Liver (tissue), 9 donors: ENCODE measurements around the gene PNMA8C. TPM values are rescaled to one million over a fixed set of nuclear protein-coding genes. Genes with fewer than 3 reads are reported as not detected.

Experiments used
- DNase-seq: peaks from one replicate; pipeline ENCODE4 v3.0.0-alpha.2; 2017; ENCODE audit warnings: low spot score
- H3K27ac ChIP-seq, 2 donors: one replicate each; pipeline ENCODE4 v1.7.0; 2013; ENCODE audit warnings: inconsistent platforms in 2 of 2, low read length in 2 of 2, control low read depth in 1 of 2, low read depth in 1 of 2, mild to moderate bottlenecking in 1 of 2
- H3K27me3 ChIP-seq, 4 donors: one replicate each; pipeline versions ENCODE4 v1.6.1 to v1.7.0; 2013; ENCODE audit warnings: low read length in 3 of 4, inconsistent platforms in 1 of 4, mild to moderate bottlenecking in 1 of 4, moderate library complexity in 1 of 4; ENCODE audit not compliant: control insufficient read depth in 4 of 4, insufficient read depth in 4 of 4
- H3K36me3 ChIP-seq, 4 donors: one replicate each; pipeline versions ENCODE4 v1.6.1 to v1.7.0; 2013; ENCODE audit warnings: low read length in 3 of 4, mild to moderate bottlenecking in 3 of 4, low read depth in 1 of 4, moderate library complexity in 1 of 4; ENCODE audit not compliant: control insufficient read depth in 4 of 4, insufficient read depth in 3 of 4
- H3K4me1 ChIP-seq, 4 donors: one replicate each; pipeline versions ENCODE4 v1.6.1 to v1.7.0; 2013; ENCODE audit warnings: low read length in 3 of 4, mild to moderate bottlenecking in 3 of 4, moderate library complexity in 1 of 4; ENCODE audit not compliant: control insufficient read depth in 4 of 4, insufficient read depth in 4 of 4
- H3K4me3 ChIP-seq, 3 donors: one replicate each; pipeline versions ENCODE4 v1.6.1 to v1.7.0; 2013; ENCODE audit warnings: low read length in 3 of 3, control low read depth in 1 of 3, low read depth in 1 of 3, mild to moderate bottlenecking in 1 of 3
- H3K9ac ChIP-seq, 2 donors: one replicate each; pipeline ENCODE4 v1.7.0; 2013; ENCODE audit warnings: low read length in 2 of 2, mild to moderate bottlenecking in 2 of 2, moderate library complexity in 2 of 2, control low read depth in 1 of 2, low read depth in 1 of 2
- H3K9me3 ChIP-seq, 4 donors: one replicate each; pipeline versions ENCODE4 v1.6.1 to v1.7.0; 2013; ENCODE audit warnings: low read length in 3 of 4; ENCODE audit not compliant: control insufficient read depth in 4 of 4
- CTCF ChIP-seq: fragments of 150-350 bp; IDR thresholded peaks from 2 replicates; pipeline ENCODE4 v1.5.1; 2017; ENCODE audit warnings: improper control_type of control experiment, low read depth, low read length; ENCODE audit not compliant: missing input control
- EGR1 ChIP-seq, 2 donors: IDR thresholded peaks; 2 replicates each; pipeline ENCODE4 v1.6.1; 2016 to 2018; ENCODE audit warnings: antibody characterized with exemption in 2 of 2, low read depth in 2 of 2
- FOXA1 ChIP-seq: IDR thresholded peaks from 2 replicates; pipeline ENCODE4 v1.6.1; 2016; ENCODE audit warnings: antibody characterized with exemption
- FOXA2 ChIP-seq: IDR thresholded peaks from 2 replicates; pipeline ENCODE4 v1.6.1; 2016; ENCODE audit warnings: antibody characterized with exemption
- GABPA ChIP-seq, 2 donors: IDR thresholded peaks in 1 of 2; conservative IDR thresholded peaks in 1 of 2; 2 replicates each; pipeline ENCODE4 v1.6.1; 2016; ENCODE audit warnings: antibody characterized with exemption in 2 of 2, mild to moderate bottlenecking in 1 of 2, moderate library complexity in 1 of 2
- HNF4G ChIP-seq: IDR thresholded peaks from 2 replicates; pipeline ENCODE4 v1.6.1; 2016; ENCODE audit warnings: antibody characterized with exemption
- MAX ChIP-seq: IDR thresholded peaks from 2 replicates; pipeline ENCODE4 v1.6.1; 2016; ENCODE audit warnings: antibody characterized with exemption
- NR2F2 ChIP-seq: IDR thresholded peaks from 2 replicates; pipeline ENCODE4 v1.6.1; 2016; ENCODE audit warnings: antibody characterized with exemption
- RAD21 ChIP-seq, 2 donors: IDR thresholded peaks; 2 replicates each; pipeline ENCODE4 v1.6.1; 2016; ENCODE audit warnings: antibody characterized with exemption in 2 of 2, mild to moderate bottlenecking in 2 of 2
- REST ChIP-seq: IDR thresholded peaks from 2 replicates; pipeline ENCODE4 v1.6.1; 2016; ENCODE audit warnings: antibody characterized with exemption, mild to moderate bottlenecking
- RXRA ChIP-seq, 2 donors: IDR thresholded peaks; 2 replicates each; pipeline ENCODE4 v1.6.1; 2017 to 2018; ENCODE audit warnings: antibody characterized with exemption in 2 of 2, mild to moderate bottlenecking in 1 of 2
- SP1 ChIP-seq: IDR thresholded peaks from 2 replicates; pipeline ENCODE4 v1.6.1; 2018; ENCODE audit warnings: antibody characterized with exemption, mild to moderate bottlenecking
- YY1 ChIP-seq: IDR thresholded peaks from 2 replicates; pipeline ENCODE4 v1.6.1; 2016; ENCODE audit warnings: antibody characterized with exemption, mild to moderate bottlenecking
- whole genome bisulfite sequencing: extraction: QIAGEN DNeasy Blood & Tissue Kit; methylation state at CpG from one replicate; pipeline ENCODE4 v1.1.7; 2013; 5-methylcytosine and 5-hydroxymethylcytosine counted together
- polyA plus RNA-seq, 2 donors: library from polyadenylated mRNA; stranded (reverse) in 1 of 2; unstranded in 1 of 2; fragments of 200-250 nt in 1 of 2; fragments of >200 nt in 1 of 2; fragmentation: Nextera tagmentation in 1 of 2; extraction: Ambion mirVana in 1 of 2; gene quantifications; one replicate each; pipeline versions ENCODE4 v1.2.1 to v1.2.3, GENCODE V29; 2013 to 2015
- total RNA-seq, 2 donors: library from RNA; depleted of rRNA; stranded (reverse); fragments of >200 nt; gene quantifications; one replicate each; pipeline ENCODE4 v1.2.3, GENCODE V29; 2014
- TF ChIP-seq, protein P1 (sequence below): IDR thresholded peaks from 2 replicates; pipeline ENCODE4 v1.6.1; 2016; ENCODE audit warnings: antibody characterized with exemption
- TF ChIP-seq, protein P2 (sequence below): IDR thresholded peaks from 2 replicates; pipeline ENCODE4 v1.6.1; 2016; ENCODE audit warnings: antibody characterized with exemption
- donor health status: healthy.
- donor health status: healthy.
- donor health status: healthy.
- donor health status: healthy.
- donor health status: healthy.

PNMA8C gene
- total and polyA plus RNA-seq, 4 donors, result under 0.01 TPM; not detected in 3

GRCh38 chr19:46409191-46409590, 19.5 kb downstream of the PNMA8C start:
- no peak for DNase-seq
- TF ChIP-seq HNF4G (no peak), RXRA (IDR thresholded peaks at IDR 0.05) (no peak), CTCF (no peak), FOXA1 (no peak), NR2F2 (no peak)
- WGBS, result 88% methylated on average over 3 of the region's 3 CpGs
- Histone ChIP-seq H3K27ac (no peak overlapping the region), H3K9ac (no peak overlapping the region), H3K9me3 (no peaks in the 10 kb centered on the region), H3K4me3 (no peak overlapping the region), H3K36me3 (no peaks in the 10 kb centered on the region), H3K27me3 (peaks cover 0 to 6% (median 2%) of the 10 kb centered on the region in 4 donors), H3K4me1 (peaks cover 0 to 17% (median 4%) of the 10 kb centered on the region in 4 donors)

DNA sequence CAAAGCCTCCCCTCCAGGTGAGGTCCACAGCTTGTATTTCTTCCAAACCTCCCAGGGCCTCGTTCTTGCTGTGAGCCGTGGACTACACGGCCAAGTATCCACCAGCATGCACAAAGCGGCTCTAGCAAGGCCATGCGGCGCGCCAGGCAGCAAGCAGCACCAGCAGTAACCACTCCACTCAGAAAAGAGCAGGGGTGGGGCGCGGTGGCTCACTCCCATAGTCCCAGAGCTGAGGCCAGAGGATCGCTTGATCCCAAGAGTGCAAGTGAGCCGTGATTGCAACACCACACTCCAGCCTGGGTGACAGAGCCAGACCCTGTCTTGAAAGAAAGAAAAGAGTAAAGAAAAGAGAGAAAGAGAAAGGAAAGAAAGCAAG, 20.1 kb downstream of the PNMA8C start:
- Histone ChIP-seq H3K9ac (no peak overlapping the region), H3K27ac (no peak overlapping the region), H3K4me3 (no peak overlapping the region), H3K36me3 (no peaks in the 10 kb centered on the region), H3K9me3 (no peaks in the 10 kb centered on the region), H3K4me1 (peaks cover 2 to 21% (median 7%) of the 10 kb centered on the region in 4 donors), H3K27me3 (peaks cover 0 to 6% (median 2%) of the 10 kb centered on the region in 4 donors)
- 15% methylated on average over 11 of the region's 11 CpGs for WGBS
- DNase-seq, result no peak
- TF ChIP-seq GABPA (IDR thresholded peaks at IDR 0.05 in 1 of 2, conservative IDR thresholded peaks at IDR 0.05 in 1 of 2), result no peak

DNA sequence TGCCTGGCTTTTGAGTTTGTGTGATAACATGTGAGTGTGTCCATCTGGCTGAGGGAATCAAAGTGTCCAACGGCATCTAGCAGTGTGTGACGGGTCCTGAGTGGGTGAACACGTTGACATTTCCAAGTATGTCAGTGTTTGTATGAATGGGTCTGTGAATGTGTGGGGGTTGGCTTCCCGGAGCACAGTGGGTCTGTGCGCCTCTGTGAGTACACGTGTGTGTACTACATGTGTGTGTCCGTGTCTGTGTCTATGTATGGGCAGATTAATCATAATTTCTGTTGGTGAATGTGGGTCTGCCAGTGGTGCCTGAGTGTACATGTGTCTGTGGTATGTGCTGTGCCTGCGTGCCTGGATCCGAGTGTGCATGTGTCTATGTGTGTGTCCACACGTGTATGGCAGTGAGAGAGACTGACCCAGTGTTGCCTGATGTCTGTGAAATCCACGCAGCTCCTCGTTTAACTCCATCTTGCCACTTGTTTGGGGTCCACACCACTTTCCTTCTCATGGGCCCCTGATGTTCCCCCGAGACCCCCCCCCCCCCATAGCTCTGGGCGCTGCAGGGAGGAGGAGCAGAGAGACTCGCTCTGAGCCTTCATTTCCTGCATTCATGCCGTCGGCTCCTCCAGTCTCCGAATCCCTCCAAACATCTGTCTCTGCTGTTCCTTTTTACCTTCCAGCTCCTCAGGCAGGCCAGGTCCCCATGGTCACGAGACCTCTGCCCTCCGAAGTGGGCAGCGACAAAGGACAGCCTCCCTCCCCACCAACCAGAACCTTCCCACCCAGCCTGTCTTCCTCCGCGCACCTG, 20.7 kb downstream of the PNMA8C start:
- Histone ChIP-seq H3K27me3 (peaks cover 0 to 6% (median 2%) of the 10 kb centered on the region in 4 donors), H3K27ac (no peak overlapping the region), H3K36me3 (no peaks in the 10 kb centered on the region), H3K9me3 (no peaks in the 10 kb centered on the region), H3K9ac (no peak overlapping the region), H3K4me1 (peaks cover 2 to 19% (median 8%) of the 10 kb centered on the region in 4 donors), H3K4me3 (no peak overlapping the region)
- WGBS, result 31% methylated on average over 23 of the region's 23 CpGs
- no peak for DNase-seq
- TF ChIP-seq RAD21 (IDR thresholded peaks at IDR 0.05), result no peak
- TF ChIP-seq MAX, result no peak
- TF ChIP-seq FOXA1, result no peak
- no peak for TF ChIP-seq HNF4G

GRCh38 chr19:46406976-46407375, 21.8 kb downstream of the PNMA8C start:
- Histone ChIP-seq H3K4me1 (peaks cover 0 to 20% (median 13%) of the 10 kb centered on the region in 4 donors), H3K4me3 (no peak overlapping the region), H3K36me3 (no peaks in the 10 kb centered on the region), H3K27ac (no peak overlapping the region), H3K9ac (no peak overlapping the region), H3K9me3 (no peaks in the 10 kb centered on the region), H3K27me3 (peaks cover 0 to 6% (median 0%) of the 10 kb centered on the region in 4 donors)
- WGBS, result 29% methylated on average over 6 of the region's 6 CpGs
- no peak for DNase-seq
- no peak for TF ChIP-seq REST
- TF ChIP-seq YY1, result no peak
- no peak for TF ChIP-seq GABPA (IDR thresholded peaks at IDR 0.05 in 1 of 2, conservative IDR thresholded peaks at IDR 0.05 in 1 of 2)
- TF ChIP-seq, protein P1, sequence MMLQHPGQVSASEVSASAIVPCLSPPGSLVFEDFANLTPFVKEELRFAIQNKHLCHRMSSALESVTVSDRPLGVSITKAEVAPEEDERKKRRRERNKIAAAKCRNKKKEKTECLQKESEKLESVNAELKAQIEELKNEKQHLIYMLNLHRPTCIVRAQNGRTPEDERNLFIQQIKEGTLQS, result no peak
- no peak for TF ChIP-seq EGR1 (IDR thresholded peaks at IDR 0.05; ENCODE audit: low read depth in 2 of 2)
- TF ChIP-seq FOXA2, result no peak
- TF ChIP-seq, protein P2, sequence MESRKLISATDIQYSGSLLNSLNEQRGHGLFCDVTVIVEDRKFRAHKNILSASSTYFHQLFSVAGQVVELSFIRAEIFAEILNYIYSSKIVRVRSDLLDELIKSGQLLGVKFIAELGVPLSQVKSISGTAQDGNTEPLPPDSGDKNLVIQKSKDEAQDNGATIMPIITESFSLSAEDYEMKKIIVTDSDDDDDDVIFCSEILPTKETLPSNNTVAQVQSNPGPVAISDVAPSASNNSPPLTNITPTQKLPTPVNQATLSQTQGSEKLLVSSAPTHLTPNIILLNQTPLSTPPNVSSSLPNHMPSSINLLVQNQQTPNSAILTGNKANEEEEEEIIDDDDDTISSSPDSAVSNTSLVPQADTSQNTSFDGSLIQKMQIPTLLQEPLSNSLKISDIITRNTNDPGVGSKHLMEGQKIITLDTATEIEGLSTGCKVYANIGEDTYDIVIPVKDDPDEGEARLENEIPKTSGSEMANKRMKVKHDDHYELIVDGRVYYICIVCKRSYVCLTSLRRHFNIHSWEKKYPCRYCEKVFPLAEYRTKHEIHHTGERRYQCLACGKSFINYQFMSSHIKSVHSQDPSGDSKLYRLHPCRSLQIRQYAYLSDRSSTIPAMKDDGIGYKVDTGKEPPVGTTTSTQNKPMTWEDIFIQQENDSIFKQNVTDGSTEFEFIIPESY, result no peak
- TF ChIP-seq NR2F2, result no peak
- no peak for TF ChIP-seq SP1
